GM20000 (cell line): ENCODE data around the gene MALAT1.

Experiments used
- DNase-seq: peaks from one replicate; pipeline ENCODE4 v3.0.0; 2012; ENCODE audit warnings: low spot score
- CTCF ChIP-seq: IDR thresholded peaks from 2 replicates; pipeline ENCODE4 v1.5.1; 2012; ENCODE audit warnings: mild to moderate bottlenecking, control low read depth; ENCODE audit errors: extremely low read depth, missing control alignments

Gene MALAT1

GRCh38 chr11:65532388-65533064, 33.7 kb downstream of the MALAT1 start:
- no peak for TF ChIP-seq CTCF
- no peak for DNase-seq

GRCh38 chr11:65535102-65535501, 36.3 kb downstream of the MALAT1 start:
- no peak for TF ChIP-seq CTCF
- DNase-seq, result no peak

- no peak for TF ChIP-seq CTCF
- DNase-seq, result no peak
Observed at GRCh38 chr11:65536412-65537295, 37.8 kb downstream of the MALAT1 start.

- no peak for DNase-seq
- no peak for TF ChIP-seq CTCF
Observed at GRCh38 chr11:65537296-65537597, 38.4 kb downstream of the MALAT1 start.

- no peak for DNase-seq
- TF ChIP-seq CTCF, result no peak
Observed at GRCh38 chr11:65537620-65538231, 38.9 kb downstream of the MALAT1 start.

GRCh38 chr11:65538232-65538914, 39.5 kb downstream of the MALAT1 start:
- no peak for TF ChIP-seq CTCF
- DNase-seq, result no peak
